ENCODE results near the gene FCHSD2. TPM values are rescaled to one million over a fixed set of nuclear protein-coding genes. Genes with fewer than 3 reads are reported as not detected.

The FCHSD2 gene
- total and polyA plus RNA-seq, 2 donors from 2014 or later: 8.0 to 58.7 TPM

GRCh38 chr11:73019996-73020395 lies 122.1 kb downstream of the FCHSD2 start:
- Histone ChIP-seq H3K27me3 (ENCODE audit: control insufficient read depth, insufficient read depth, low read length) (no peaks in the 10 kb centered on the region), H3K9me3 (ENCODE audit: control insufficient read depth in 2 of 3, insufficient read depth in 1 of 3, low read length in 3 of 3) (peaks cover 0 to 18% (median 2%) of the 10 kb centered on the region in 3 donors), H3K9ac (ENCODE audit: low read length in 3 of 3) (no peak overlapping the region), H3K36me3 (ENCODE audit: control insufficient read depth in 2 of 3, insufficient read depth in 3 of 3, low read length in 3 of 3) (no peaks in the 10 kb centered on the region), H3K27ac (ENCODE audit: low read depth in 2 of 2, low read length in 2 of 2) (no peak overlapping the region), H3K4me3 (ENCODE audit: low read length in 3 of 3) (no peak overlapping the region), H3K4me1 (ENCODE audit: control insufficient read depth in 2 of 3, insufficient read depth in 2 of 3, low read depth in 1 of 3, low read length in 3 of 3) (no peaks in the 10 kb centered on the region)
- FAIRE-seq (no peak), DNase-seq (no peak)
- no peak for TF ChIP-seq CTCF (IDR thresholded peaks at IDR 0.05; ENCODE audit: borderline replicate concordance, extremely low read depth, insufficient read depth)
- intact Hi-C loops (cut with DNase I): no loop called here

GRCh38 chr11:73019449-73019848 lies 122.7 kb downstream of the FCHSD2 start:
- H3K27me3 ChIP-seq (ENCODE audit: control insufficient read depth, insufficient read depth, low read length): no peaks in the 10 kb centered on the region
- no peak overlapping the region for H3K9ac ChIP-seq (ENCODE audit: low read length in 3 of 3)
- intact Hi-C loops (cut with DNase I): no loop called here
- H3K9me3 ChIP-seq (ENCODE audit: control insufficient read depth in 2 of 3, insufficient read depth in 1 of 3, low read length in 3 of 3): peaks cover 0 to 13% (median 2%) of the 10 kb centered on the region in 3 donors
- no peaks in the 10 kb centered on the region for H3K36me3 ChIP-seq (ENCODE audit: control insufficient read depth in 2 of 3, insufficient read depth in 3 of 3, low read length in 3 of 3)
- DNase-seq: no peak
- no peak for FAIRE-seq
- no peak overlapping the region for H3K4me3 ChIP-seq (ENCODE audit: low read length in 3 of 3)
- TF ChIP-seq CTCF (IDR thresholded peaks at IDR 0.05; ENCODE audit: borderline replicate concordance, extremely low read depth, insufficient read depth): no peak
- H3K27ac ChIP-seq (ENCODE audit: low read depth in 2 of 2, low read length in 2 of 2): no peak overlapping the region
- no peaks in the 10 kb centered on the region for H3K4me1 ChIP-seq (ENCODE audit: control insufficient read depth in 2 of 3, insufficient read depth in 2 of 3, low read depth in 1 of 3, low read length in 3 of 3)

GRCh38 chr11:73018856-73019255 lies 123.3 kb downstream of the FCHSD2 start:
- no peak overlapping the region for H3K9ac ChIP-seq (ENCODE audit: low read length in 3 of 3)
- no peaks in the 10 kb centered on the region for H3K4me1 ChIP-seq (ENCODE audit: control insufficient read depth in 2 of 3, insufficient read depth in 2 of 3, low read depth in 1 of 3, low read length in 3 of 3)
- no peak overlapping the region for H3K27ac ChIP-seq (ENCODE audit: low read depth in 2 of 2, low read length in 2 of 2)
- peaks cover 0 to 7% (median 2%) of the 10 kb centered on the region in 3 donors for H3K9me3 ChIP-seq (ENCODE audit: control insufficient read depth in 2 of 3, insufficient read depth in 1 of 3, low read length in 3 of 3)
- intact Hi-C loops (cut with DNase I): no loop called here
- DNase-seq (no peak), FAIRE-seq (no peak)
- no peak overlapping the region for H3K4me3 ChIP-seq (ENCODE audit: low read length in 3 of 3)
- no peaks in the 10 kb centered on the region for H3K36me3 ChIP-seq (ENCODE audit: control insufficient read depth in 2 of 3, insufficient read depth in 3 of 3, low read length in 3 of 3)
- no peaks in the 10 kb centered on the region for H3K27me3 ChIP-seq (ENCODE audit: control insufficient read depth, insufficient read depth, low read length)
- no peak for TF ChIP-seq CTCF (IDR thresholded peaks at IDR 0.05; ENCODE audit: borderline replicate concordance, extremely low read depth, insufficient read depth)

All from kidney (tissue), 14 donors.